HepG2 (cell line): Measurements from ENCODE around the gene C1orf87. TPM values are rescaled to one million over a fixed set of nuclear protein-coding genes. Genes with fewer than 3 reads are reported as not detected.

Experiments used
- ATF5 ChIP-seq: sonication (generic); formaldehyde crosslinking; IDR thresholded peaks from 2 replicates; pipeline ENCODE4 v1.4.0; 2020; ENCODE audit warnings: mild to moderate bottlenecking, low read depth, missing genetic modification reagents
- HNF1A ChIP-seq, 2 experiments: sonication (generic) in 1 of 2; formaldehyde crosslinking in 1 of 2; IDR thresholded peaks; 2 replicates each; pipeline versions ENCODE4 v1.4.0 to v1.6.1; 2016 to 2020; ENCODE audit warnings: borderline replicate concordance in 1 of 2, low read depth in 1 of 2, mild to moderate bottlenecking in 1 of 2, missing genetic modification reagents in 1 of 2
- JUN ChIP-seq: sonication (generic); formaldehyde crosslinking; IDR thresholded peaks from 2 replicates; pipeline ENCODE4 v1.4.0; 2020; ENCODE audit warnings: mild to moderate bottlenecking, missing genetic modification reagents
- NCOR1 ChIP-seq: fragments of 200-600 bp; sonication (generic); IDR thresholded peaks from 2 replicates; pipeline ENCODE4 v1.7.0; 2017; ENCODE audit warnings: antibody characterized with exemption, low read length, borderline replicate concordance
- SIN3B ChIP-seq: fragments of 150-350 bp; IDR thresholded peaks from 2 replicates; pipeline ENCODE4 v1.6.1; 2014; ENCODE audit warnings: low read length
- ZNF414 ChIP-seq: sonication (generic); formaldehyde crosslinking; IDR thresholded peaks from 2 replicates; pipeline ENCODE4 v1.5.0; 2020; ENCODE audit warnings: missing genetic modification reagents
- ZNF781 ChIP-seq: sonication (generic); formaldehyde crosslinking; IDR thresholded peaks from 2 replicates; pipeline ENCODE4 v1.5.1; 2020; ENCODE audit warnings: borderline replicate concordance, mild to moderate bottlenecking, missing genetic modification reagents; ENCODE audit errors: not compliant biosample characterization
- ZXDC ChIP-seq: sonication (generic); formaldehyde crosslinking; IDR thresholded peaks from 2 replicates; pipeline ENCODE4 v1.5.0; 2020; ENCODE audit warnings: mild to moderate bottlenecking, missing genetic modification reagents
- polyA plus RNA-seq, 8 experiments: library from polyadenylated mRNA; depleted of rRNA in 3 of 8; stranded (reverse) in 7 of 8; unstranded in 1 of 8; fragments of >200 nt; fragmentation: Illumina TruSeq in 4 of 8; extraction: Trizol in 4 of 8; gene quantifications; 2 replicates each; pipeline versions ENCODE4 v1.2.1 to v1.2.3, GENCODE V29; 2011 to 2016; ENCODE audit warnings: low read depth in 4 of 8, missing spikeins in 1 of 8, mixed read lengths in 1 of 8; ENCODE audit not compliant: insufficient read depth in 1 of 8
- total RNA-seq, 5 experiments: library from RNA; depleted of rRNA; stranded (reverse); fragments of >200 nt; fragmentation: Illumina TruSeq; extraction: Trizol; gene quantifications; 2 replicates each; pipeline ENCODE4 v1.2.3, GENCODE V29; 2016; ENCODE audit warnings: low read depth in 1 of 5

C1orf87 gene
- total and polyA plus RNA-seq, 2 of the 13 experiments (the other 11 are each of a cell fraction or from before 2014, with no cell fraction given) = not detected

GRCh38 chr1:60059468-60059867 lies 14.1 kb downstream of the C1orf87 start (continued):
- TF ChIP-seq HNF1A (IDR thresholded peaks at IDR 0.05; ENCODE audit: low read depth) (no peak), HNF1A (CRISPR knock-in tag; IDR thresholded peaks at IDR 0.05; ENCODE audit: borderline replicate concordance) (no peak), ZXDC (CRISPR knock-in tag) (no peak), ZNF781 (CRISPR knock-in tag) (no peak), NCOR1 (no peak), ATF5 (CRISPR knock-in tag) (no peak), JUN (CRISPR knock-in tag) (no peak), ZNF414 (no peak), SIN3B (no peak)
